RWPE1 (cell line): ENCODE results near the gene LRRC75B.
"Not testable (repeated sequence)": the region's sequence is repeated elsewhere in the genome, so short reads cannot be mapped to it uniquely, and the experiment has no call there.

ENCODE experiments used
- CTCF ChIA-PET: fragments of 350-600 bp; sonication (Branson Sonifier 250); formaldehyde crosslinking; extraction: SDS; loops from one replicate; lab custom pipeline; 2021; lab: Yijun Ruan, JAX
- POLR2A ChIA-PET: fragments of 400-600 bp; formaldehyde crosslinking; extraction: SDS; loops from one replicate; lab custom pipeline; 2020; ENCODE audit warnings: antibody characterized with exemption; ENCODE audit not compliant: low non-redundant PET; lab: Yijun Ruan, JAX
- DNase-seq: peaks from one replicate; pipeline ENCODE4 v3.0.0; 2012; ENCODE audit warnings: low spot score
- H3K27ac ChIP-seq: fragments of 450-650 bp; 2 replicates; pipeline ENCODE4 v1.5.1; 2017
- CTCF ChIP-seq: fragments of 450-650 bp; conservative IDR thresholded peaks from 2 replicates; pipeline ENCODE4 v1.5.1; 2017; ENCODE audit warnings: low read depth, mild to moderate bottlenecking

The LRRC75B gene

GRCh38 chr22:24553597-24554312 is 39.1 kb downstream of the LRRC75B start:
- POLR2A ChIA-PET: no interaction called here
- TF ChIP-seq CTCF: no peak
- peak overlapping the region; percentile 94 for H3K27ac ChIP-seq
- CTCF ChIA-PET: no interaction called here
- peak; percentile 8 for DNase-seq

GRCh38 chr22:24552503-24553286 is 40.2 kb downstream of the LRRC75B start:
- POLR2A ChIA-PET: interaction anchor here (0.7 kb wide), 1 partner anchor 20 kb away, joined by 5 read pairs; no protein-coding TSS in a partner anchor
- H3K27ac ChIP-seq, DNase-seq, CTCF ChIA-PET: not testable (repeated sequence)

- no peak for DNase-seq
- H3K27ac ChIP-seq: peak overlapping the region; percentile 31
- ChIA-PET CTCF (no interaction called here), POLR2A (no interaction called here)
- TF ChIP-seq CTCF: no peak
These were observed 41.9 kb downstream of the LRRC75B start for GRCh38 chr22:24550902-24551435.

GRCh38 chr22:24550028-24550901 is 42.6 kb downstream of the LRRC75B start:
- no peak for TF ChIP-seq CTCF
- CTCF ChIA-PET: no interaction called here
- POLR2A ChIA-PET: no interaction called here
- H3K27ac ChIP-seq: peak overlapping the region; percentile 31
- DNase-seq: no peak

- peak overlapping the region; percentile 27 for H3K27ac ChIP-seq
- no peak for DNase-seq
- TF ChIP-seq CTCF: no peak
- ChIA-PET POLR2A (no interaction called here), CTCF (no interaction called here)
These were observed 44.1 kb downstream of the LRRC75B start for GRCh38 chr22:24548812-24549211.

GRCh38 chr22:24543679-24544243 is 49.1 kb downstream of the LRRC75B start:
- CTCF ChIA-PET: no interaction called here
- TF ChIP-seq CTCF: no peak
- peak overlapping the region; percentile 61; the same call in 1 of the 2 replicates for H3K27ac ChIP-seq
- POLR2A ChIA-PET: interaction anchor here (0.6 kb wide), 1 partner anchor 11 kb away, joined by 4 read pairs; no protein-coding TSS in a partner anchor
- no peak for DNase-seq
